Measurements from ENCODE around the gene HENMT1.
"Not testable (repeated sequence)": the region's sequence is repeated elsewhere in the genome, so short reads cannot be mapped to it uniquely, and the experiment has no call there.

HENMT1 gene

DNA sequence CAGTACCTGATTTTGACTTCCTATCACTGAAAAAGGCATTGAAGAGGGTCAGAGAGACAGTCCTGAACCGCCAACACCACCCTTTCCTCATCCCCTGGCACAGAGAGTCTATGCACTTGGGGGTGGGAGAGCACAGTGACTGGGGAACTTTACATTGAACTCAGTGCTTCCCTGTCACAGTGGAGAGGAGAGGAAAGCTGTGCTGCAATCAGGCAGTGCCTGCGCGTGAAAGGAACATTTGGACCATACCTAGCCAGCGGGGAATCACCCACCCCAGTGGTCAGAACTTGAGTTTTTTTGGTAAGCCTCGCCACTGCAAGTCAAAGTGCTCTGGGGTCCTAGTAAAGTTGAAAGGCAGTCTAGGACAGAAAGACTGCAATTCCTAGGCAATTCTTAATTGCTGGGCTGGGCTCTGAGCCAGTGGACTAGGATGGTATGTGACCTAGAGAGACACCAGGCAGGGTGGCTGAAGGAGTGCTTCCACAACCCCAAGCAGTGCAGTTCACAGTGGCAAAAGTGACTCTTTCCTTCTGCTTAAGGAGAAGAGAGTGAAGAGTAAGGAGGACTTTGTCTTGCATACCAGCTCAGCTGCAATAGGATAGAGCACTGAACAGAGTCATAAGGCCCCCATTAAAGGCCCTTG is 9.4 kb upstream of the HENMT1 start:
- no peak for DNase-seq

DNA sequence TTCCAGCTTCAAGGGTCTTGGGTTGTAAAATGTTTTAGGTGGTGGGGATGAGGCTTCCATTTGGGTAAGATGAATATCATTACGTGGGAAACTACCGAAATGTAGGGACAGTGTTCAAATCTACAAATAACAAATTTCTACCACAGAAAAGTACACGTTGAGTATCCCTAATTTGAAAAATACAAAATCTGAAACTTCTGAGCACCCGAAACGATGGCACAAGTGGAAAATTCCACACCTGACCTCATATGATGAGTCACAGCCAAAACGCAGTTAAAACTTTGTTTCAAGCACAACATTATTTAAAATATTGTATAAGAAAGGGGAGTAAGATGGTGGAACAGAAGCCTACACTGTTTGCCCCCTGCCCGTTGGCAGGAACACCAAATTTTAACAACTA is 8.8 kb upstream of the HENMT1 start:
- DNase-seq: no peak

DNA sequence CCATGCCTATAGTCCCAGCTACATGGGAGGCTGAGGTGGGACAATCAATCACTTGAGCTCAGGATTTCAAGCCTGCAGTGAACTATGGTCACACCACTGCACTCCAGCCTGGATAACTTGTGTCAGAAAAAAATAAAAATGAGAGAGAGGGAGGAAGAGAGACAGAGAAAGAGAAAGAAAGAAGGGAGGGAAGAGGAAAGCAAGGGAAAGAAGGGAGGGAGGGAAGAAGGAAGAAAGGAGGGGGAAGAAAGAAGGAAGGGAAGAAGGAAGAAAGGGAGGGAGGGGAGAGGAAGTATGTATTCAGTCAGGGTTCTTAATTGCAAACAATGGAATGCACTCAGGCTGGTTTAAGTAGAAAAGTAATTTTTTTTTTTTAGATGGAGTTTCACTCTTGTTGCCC is 7.9 kb upstream of the HENMT1 start:
- DNase-seq: no peak

DNA sequence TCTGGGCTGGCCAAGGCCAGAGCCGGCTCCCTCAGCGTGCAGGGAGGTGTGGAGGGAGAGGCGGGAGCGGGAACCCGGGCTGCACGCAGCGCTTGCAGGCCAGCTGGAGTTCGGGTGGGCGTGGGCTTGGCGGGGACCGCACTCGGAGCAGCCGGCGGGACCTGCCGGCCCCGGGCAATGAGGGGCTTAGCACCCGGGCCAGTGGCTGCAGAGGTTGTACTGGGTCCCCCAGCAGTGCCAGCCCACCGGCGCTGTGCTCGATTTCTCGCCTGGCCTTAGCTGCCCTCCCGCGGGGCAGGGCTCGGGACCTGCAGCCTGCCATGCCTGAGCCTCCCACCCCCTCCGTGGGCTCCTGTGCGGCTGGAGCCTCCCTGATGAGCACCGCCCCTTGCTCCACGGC is 6.5 kb upstream of the HENMT1 start:
- DNase-seq: not testable (repeated sequence)

DNA sequence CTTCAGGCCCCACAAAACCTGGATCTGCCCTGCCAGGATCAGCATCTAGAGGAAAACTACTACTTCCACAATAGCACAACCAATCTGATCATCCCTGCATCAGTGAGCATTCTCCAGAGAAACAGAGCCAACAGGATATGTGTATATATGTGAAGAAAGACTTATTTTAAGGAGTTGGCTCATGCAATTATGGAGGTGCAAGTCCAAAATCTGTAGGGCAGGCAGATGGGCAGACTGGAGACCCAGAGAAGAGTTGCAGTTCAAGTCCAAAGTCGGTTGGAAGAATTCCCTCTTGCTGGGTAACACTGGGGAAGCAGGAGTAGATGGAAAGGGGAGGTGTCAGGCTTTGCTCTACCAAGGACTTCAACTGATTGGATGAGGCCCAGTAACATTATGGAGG is 4.9 kb upstream of the HENMT1 start:
- DNase-seq: no peak

DNA sequence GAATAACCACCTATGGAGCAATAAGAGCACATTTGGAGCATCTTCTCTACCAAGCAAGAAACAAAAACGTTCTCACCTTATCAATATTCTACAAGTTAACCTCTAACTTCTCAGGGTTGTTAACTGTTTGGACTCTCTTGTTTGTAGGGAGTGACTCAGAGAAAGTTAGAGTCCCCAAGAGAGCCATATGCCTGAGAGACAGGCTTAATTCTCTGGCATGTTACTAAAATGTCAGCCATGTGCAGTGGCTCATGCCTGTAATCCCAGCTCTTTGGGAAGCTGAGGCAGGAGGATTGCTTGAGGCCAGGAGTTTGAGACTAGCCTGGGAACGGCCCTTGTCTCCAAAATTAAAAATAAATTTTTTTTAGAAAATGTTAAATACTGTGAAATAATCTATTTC is 4.2 kb upstream of the HENMT1 start:
- no peak for DNase-seq

DNA sequence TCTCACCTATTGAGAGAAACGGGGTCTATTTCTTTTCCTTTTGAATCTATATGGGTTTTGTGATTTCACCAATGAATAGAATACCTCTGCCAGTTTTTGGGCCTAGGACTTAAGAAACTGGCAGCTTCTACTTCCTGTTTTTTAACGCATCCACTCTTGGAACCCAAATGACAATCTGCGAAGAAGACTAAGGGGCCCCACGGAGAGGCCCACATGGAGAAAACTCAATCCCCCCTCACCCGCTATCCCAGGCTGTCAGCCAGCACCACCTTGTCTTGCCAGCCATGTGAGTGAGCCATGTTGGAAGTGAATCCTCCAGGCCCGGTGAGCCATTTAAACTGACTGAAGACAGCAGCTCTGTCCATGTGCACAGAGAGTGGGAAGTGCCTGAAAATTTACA is 3.6 kb upstream of the HENMT1 start:
- DNase-seq: no peak

DNA sequence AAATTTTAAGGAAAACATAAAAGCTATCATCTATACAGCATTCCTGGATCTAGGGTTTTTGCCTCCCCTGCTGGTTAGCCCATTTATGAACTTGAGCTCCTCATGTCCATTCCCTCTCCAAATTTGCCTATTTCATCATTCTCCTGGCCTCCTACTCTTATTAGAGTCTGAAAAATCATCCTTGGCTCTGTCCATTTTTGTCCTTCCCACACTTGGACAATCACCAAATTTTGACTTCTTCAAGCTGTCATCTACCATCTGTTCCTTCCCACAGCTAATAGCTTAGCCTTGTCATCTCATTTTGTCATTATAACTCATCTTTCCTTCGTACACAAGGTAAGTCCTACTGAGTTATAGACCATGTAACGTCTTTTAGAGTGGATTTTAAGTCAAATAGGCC is 2.2 kb upstream of the HENMT1 start:
- no peak for DNase-seq

DNA sequence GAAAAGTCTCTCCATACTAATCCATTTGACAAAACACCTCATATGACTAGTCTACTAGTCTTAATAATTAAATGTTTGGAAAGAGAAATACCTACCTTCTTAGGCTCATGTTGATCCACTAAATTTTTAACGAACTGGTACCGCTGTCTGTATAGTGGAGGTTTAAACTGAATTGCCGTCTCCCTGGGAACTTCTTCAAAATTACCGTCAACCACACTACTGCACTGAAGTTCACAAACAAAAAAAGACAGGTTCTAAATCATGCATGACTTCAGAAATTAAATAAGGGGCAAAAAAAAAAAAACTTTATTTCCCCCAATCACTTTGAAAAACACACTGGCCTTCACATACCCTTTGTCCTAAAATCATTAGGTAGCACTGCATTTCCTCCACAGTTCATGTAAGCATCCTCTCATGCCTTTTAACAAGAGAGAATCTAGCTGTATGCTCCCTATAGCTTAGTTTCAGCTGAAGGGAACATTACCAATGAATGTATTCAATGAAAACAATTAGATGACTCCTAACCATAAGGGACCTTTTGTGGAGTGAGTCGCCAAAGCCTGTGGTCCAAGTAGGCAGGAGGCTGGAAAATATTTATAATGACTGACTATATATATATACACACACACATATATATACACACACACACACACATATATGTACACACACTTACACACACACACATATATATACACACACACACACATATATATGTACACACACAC is 3.4 kb downstream of the HENMT1 start:
- no peak for DNase-seq

DNA sequence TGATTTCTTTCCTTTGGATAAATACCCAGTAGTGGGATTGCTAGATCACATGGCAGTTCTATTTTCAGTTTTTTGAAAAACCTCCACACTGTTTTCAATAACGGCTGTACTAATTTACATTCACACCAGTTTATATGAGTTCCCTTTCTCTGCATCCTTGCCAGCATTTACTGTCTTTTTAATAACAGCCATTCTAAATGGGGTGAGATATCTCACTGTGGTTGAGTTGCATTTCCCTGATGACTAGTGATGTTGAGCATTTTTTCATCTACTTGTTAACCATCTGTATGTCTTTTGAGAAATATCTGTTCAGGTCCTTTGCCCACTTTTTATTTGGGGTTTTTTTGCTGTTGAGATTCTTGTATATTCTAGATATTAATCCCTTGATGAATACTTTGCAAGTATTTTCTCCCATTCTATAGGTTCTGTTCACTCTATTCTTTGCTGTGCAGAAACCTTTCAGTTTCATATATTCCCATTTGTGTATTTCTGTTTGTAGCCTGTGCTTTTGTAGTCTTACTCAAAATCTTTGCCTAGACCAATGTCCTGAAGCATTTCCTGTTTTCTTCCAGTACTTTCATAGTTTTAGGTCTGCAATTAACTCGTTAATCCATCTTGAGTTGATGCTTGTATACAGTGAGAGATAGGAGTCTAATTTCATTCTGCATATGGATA is 7.3 kb downstream of the HENMT1 start:
- DNase-seq: no peak

DNA sequence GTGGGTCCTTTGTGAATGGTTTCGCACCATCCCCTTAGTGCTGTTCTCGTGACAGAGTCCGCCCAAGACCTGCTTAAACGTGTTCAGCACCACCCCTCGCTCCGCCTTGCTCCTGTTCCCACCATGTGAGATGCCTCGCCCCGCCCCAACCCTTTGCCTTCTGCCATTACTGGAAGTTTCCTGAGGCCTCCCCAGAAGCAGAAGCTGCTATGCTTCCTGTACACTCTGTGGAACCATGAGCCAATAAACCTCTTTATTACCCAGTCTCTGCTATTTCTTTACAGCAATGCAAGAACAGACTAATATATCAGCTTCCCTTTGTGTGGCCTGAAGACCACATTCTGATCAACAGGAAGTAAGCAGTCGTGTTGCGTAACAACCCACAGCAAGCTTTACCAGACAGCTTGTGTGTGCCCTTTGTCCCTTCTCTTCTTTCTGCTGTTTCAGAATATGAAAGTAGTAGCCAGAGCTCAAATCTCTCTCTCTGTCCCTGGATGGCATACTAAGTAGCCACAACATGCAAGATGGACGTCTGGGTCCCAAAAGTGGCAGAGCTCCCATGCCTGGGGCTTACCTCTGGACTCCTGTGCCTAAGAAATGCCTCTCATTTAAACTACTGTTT is 14.1 kb downstream of the HENMT1 start:
- no peak for DNase-seq

DNA sequence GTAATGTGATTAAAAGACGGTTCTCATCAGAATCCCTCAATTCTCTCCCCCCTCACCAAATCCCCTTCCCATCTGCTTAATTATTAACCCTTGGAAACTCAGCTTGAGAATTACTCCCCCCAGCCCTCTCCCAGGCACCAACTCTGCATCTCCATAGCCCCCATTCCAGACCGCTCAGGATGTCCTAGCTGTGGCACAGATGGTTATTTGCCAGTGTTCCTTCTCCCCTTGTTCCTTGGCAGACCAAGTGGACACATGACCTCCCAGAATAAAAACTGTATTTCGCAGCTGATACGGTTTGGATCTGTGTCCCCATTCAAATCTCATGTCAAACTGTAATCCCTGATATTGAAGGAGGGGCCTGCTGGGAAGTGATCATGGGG is 14.6 kb downstream of the HENMT1 start:
- DNase-seq: no peak

DNA sequence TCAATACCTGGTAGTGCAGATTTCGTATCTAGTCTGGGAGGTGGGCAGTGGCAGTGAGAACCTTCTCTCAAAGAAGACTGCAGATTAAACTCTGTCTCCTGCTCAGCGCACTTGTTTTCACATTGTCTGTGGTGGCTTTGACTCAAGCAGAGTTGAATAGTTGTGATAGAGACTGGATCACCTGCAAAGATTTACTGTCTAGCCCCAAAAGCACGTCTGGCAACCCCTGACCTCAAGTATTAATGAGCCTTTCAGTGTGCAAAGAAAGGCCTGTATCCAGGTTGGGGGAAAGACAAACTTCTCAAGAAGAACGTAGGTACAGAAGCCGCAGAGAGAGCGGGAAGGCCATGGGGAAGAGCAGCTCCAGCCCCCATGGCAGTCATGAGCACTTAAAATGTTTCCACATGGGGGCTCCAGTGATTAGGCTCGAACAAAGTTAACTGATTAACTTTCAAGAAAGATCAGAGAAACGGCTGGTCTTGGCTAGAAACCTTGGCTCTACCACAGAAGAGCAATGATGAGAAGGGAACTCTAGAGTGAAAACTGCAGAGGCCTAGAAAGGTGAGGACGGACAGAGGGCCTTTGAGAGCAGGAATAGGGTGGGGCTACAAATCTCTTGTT is 15.2 kb downstream of the HENMT1 start:
- DNase-seq: no peak

DNA sequence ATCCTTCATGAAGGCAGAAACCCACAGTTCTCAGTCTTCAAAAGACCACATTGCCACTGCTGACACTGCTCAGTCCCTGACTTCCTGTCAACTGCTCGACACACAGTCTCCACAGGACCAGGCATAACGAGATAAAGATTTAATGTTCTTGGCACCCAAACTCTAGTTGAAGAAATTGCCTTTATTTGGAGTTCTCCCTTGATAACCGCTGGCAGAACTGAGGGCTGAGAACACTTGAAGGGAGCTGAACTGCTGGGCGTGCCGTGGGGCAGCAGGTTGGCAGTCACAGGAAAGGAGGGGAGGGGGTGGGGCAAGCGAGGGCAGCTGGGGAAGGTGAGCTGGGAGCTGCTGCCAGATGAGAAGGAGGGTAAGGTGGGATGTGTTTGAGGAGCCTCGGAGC is 15.9 kb downstream of the HENMT1 start:
- no peak for DNase-seq

DNA sequence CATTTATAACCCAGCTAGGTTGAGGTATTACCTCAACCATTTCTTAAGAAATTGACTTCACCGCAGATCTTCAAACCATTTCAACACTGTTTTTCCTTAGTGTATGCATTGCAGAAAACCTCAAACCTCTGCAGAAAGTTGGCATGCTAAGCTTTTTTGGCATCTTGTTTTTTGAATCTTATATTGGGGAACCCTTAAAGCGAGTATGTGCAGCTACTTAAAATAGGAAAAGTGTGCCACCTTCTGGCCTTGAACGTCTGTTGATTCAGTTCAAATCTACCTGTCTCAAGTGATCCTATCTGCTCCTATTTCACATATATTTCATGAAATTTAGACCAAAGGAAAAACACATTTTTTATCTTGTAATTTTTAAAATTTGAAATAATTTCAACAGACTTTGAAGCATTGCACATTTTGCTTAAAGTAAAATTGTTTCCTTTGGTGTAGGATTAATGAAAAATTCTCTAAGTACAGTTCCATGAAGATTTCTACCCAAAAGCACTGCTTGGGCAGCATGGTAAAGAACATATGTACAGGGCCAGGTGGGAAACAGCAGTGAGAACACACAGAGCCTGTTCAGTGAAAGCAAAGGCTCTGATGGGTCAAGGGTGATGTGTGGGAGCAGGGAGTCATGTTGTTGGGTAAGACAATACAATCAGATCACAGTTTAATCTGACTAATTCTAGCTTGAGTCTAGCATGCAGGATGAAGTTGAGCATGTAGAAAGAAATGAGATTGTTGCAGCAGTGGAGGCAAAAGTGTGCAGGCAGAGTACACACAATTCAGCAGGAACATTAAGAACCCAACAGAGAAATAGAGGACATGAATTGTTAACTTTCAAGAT is 17.2 kb downstream of the HENMT1 start:
- peak; percentile 37 for DNase-seq

DNA sequence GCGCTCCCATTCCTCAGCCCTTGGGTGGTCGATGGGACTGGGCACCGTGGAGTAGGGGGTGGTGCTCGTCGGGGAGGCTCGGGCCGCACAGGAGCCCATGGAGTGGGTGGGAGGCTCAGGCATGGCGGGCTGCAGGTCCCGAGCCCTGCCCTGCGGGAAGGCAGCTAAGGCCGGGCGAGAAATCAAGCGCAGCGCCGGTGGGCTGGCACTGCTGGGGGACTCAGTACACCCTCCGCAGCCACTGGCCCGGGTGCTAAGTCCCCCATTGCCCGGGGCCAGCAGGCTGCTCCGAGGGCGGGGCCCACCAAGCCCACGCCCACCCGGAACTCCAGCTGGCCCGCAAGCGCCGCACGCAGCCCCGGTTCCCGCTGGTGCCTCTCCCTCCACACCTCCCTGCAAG is 20.0 kb downstream of the HENMT1 start:
- DNase-seq: not testable (repeated sequence)

DNA sequence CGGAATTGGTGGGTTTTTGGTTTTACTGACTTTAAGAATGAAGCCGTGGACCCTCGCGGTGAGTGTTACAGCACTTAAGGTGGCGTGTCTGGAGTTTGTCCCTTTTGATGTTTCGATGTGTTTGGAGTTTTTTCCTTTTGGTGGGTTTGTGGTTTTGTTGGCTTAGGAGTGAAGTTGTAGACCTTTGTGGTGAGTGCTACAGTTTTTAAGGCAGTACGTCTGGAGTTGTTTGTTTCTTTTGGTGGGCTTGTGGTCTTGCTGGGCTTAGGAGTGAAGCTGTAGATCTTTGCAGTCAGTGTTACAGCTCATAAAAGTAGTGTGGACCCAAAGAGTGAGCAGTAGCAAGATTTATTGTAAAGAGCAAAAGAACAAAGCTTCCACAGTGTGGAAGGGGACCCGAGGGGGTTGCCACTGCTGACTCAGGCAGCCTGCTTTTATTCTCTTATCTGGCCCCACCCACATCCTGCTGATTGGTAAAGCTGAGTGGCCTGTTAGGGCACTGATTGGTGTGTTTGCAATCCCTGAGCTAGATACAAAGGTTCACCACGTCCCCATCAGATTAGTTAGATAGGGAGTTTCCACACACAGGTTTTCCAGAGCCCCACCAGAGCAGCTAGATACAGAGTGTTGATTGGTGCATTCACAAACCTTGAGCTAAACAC is 20.9 kb downstream of the HENMT1 start:
- no peak for DNase-seq

DNA sequence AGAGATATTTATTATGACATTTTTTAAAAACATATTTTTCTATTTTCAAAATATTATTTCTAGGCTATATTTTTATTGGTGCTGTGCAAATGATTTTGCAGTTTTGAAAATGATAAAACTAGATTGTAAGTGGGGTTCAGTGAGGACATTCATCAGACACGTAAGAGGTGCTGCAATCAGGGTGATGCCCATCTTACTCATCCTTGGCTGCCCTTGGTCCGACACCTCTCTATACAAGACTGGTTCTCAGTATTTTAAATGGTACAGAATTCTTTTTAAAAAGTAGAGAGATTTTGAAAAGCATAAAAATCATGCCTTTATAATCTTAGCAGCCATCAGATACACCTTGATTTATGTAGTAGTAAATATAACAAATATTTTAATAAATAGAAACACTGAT is 24.0 kb downstream of the HENMT1 start:
- no peak for DNase-seq

DNA sequence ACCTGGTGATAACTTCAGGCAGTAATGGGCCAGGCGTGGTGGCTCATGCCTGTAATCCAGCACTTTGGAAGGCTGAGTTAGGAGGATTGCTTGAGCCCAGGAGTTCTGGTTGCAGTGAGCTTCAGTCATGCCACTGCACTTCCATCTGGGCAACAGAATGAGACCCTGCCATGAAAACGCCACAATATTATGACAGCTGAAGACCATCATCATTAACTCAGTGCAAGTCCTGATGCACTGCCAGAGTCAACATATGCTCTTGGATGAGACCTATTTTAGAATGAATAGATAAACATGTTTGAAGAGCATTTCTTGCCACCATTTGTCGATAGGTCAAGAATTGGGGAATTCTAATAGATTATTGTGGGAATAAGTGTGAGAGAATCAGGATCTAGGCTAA is 26.4 kb downstream of the HENMT1 start:
- no peak for DNase-seq

DNA sequence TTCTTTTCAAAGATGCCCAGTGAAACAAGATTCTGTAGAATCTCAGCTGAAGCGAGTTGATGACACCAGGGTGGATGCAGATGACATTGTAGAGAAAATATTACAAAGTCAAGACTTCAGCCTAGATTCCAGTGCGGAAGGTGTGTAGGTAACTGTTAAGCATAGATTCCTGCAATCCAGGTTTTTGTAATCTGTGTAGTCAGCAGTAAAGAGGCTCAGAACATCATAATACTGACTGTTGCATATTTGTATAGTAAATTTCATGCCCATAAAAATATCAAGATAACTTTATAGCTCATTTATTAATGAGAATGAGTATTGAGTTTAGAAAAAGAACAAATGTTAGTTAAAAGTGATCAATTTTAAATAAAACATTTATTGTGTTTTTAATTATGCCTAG is 32.2 kb downstream of the HENMT1 start:
- no peak for DNase-seq

DNA sequence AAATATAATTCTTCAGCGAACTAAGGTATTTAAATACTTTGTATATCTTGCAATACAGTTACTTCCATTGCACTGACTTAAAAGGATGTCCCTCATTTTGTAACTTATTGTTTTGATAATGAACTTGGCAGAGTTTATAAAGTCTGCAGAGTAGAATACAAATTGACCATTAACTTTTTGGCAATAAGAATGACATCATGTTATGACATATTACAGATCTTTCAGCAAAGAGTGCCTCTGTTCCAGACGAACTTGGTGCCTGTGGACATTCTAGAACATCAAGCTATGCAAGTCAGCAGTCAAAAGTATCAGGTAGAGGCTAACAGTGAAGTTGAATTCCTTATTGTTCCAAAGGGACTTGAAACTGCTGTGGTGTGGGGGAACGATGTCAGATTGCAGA is 32.9 kb downstream of the HENMT1 start:
- DNase-seq: no peak

DNA sequence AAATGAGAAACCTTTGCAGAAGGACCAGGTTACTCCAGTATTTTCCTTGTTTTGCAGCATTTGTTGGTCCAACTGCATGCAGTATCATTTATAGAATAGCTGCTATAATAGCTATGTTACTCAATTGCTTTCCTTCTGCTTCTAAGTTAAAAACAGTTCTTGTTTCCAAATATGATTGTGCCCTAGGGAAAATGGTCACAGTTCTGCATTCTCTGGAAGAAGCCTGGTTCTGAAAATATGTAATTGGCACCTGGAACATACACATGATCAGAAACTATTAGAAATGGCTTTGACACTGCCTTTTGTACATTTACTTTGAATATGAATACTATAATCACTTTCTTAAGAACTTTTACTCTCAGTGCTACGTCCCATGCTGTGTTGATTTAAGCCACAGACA is 33.6 kb downstream of the HENMT1 start:
- no peak for DNase-seq

Data from amniotic stem cell (primary cell).